ENCODE results near the gene PRXL2C.

DNA sequence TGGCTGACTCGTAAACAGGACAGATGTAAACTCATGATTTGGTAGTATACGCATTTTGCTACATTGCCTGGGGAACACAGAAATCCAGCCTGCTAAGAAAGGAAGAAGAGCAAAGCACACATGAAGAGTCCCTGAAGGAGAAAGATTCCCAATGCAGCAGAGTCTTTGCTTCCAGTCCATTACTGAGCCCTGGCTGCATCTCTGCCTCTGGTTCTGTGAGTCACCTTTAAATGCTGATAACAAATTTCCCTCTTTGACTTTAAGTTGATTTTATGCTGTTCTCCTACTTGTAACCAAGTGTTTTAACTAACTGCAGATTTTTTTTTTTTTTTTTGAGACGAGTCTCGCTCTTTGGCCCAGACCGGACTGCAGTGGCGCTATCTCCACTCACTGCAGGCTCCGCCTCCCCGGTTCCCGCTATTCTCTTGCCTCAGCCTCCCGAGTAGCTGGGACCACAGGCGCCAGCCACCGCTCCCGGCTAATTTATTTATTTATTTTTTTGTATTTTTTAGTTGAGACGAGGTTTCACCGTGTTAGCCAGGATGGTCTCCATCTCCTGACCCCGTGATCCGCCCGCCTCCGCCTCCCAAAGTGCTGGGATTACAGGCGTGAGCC, 8.5 kb upstream of the PRXL2C start:
- TF ChIP-seq POLR2AphosphoS5 (IDR thresholded peaks at IDR 0.05) (no peak), POLR2A (IDR thresholded peaks at IDR 0.05) (no peak)
- TF ChIP-seq, protein P1, sequence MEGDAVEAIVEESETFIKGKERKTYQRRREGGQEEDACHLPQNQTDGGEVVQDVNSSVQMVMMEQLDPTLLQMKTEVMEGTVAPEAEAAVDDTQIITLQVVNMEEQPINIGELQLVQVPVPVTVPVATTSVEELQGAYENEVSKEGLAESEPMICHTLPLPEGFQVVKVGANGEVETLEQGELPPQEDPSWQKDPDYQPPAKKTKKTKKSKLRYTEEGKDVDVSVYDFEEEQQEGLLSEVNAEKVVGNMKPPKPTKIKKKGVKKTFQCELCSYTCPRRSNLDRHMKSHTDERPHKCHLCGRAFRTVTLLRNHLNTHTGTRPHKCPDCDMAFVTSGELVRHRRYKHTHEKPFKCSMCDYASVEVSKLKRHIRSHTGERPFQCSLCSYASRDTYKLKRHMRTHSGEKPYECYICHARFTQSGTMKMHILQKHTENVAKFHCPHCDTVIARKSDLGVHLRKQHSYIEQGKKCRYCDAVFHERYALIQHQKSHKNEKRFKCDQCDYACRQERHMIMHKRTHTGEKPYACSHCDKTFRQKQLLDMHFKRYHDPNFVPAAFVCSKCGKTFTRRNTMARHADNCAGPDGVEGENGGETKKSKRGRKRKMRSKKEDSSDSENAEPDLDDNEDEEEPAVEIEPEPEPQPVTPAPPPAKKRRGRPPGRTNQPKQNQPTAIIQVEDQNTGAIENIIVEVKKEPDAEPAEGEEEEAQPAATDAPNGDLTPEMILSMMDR (IDR thresholded peaks at IDR 0.05): no peak

All from gastroesophageal sphincter (tissue), 3 donors.